Left lung (tissue), 10 donors: Measurements from ENCODE around the gene TPK1. TPM values are rescaled to one million over a fixed set of nuclear protein-coding genes. Genes with fewer than 3 reads are reported as not detected.

Experiments used
- ATAC-seq: fragments of 200-7000 bp; cut with Tn5 transposase; one replicate; pipeline ENCODE4 v1.9.1; 2020; ENCODE audit warnings: moderate library complexity
- DNase-seq, 4 donors: peaks; one replicate each; pipeline ENCODE4 v3.0.0-alpha.2; 2013 to 2020
- H3K27ac ChIP-seq, 2 donors: fragments of 200-600 bp; sonication (generic) in 1 of 2; one replicate each; pipeline versions ENCODE4 v1.5.0 to v1.8.0; 2020 to 2021
- H3K27me3 ChIP-seq, 2 donors: fragments of 200-600 bp; sonication (generic) in 1 of 2; one replicate each; pipeline versions ENCODE4 v1.5.0 to v1.8.0; 2020 to 2021
- H3K36me3 ChIP-seq, 2 donors: fragments of 200-600 bp; sonication (generic) in 1 of 2; one replicate each; pipeline versions ENCODE4 v1.5.0 to v1.8.0; 2020 to 2021
- H3K4me1 ChIP-seq, 2 donors: fragments of 200-600 bp; one replicate each; pipeline ENCODE4 v1.8.0; 2021
- H3K4me3 ChIP-seq, 2 donors: fragments of 200-600 bp; sonication (generic) in 1 of 2; one replicate each; pipeline versions ENCODE4 v1.5.0 to v1.8.0; 2020 to 2021; ENCODE audit warnings: mild to moderate bottlenecking in 1 of 2
- H3K9me3 ChIP-seq, 2 donors: fragments of 200-600 bp; sonication (generic) in 1 of 2; one replicate each; pipeline versions ENCODE4 v1.5.0 to v1.8.0; 2020 to 2021
- intact Hi-C, 2 donors: fragments of 100-400 bp; cut with DNase I; formaldehyde crosslinking; loops; one replicate each; pipeline versions ENCODE4 v1.11.2 to v1.14.2; 2022
- polyA plus RNA-seq, 6 donors: library from polyadenylated mRNA; unstranded; fragments of 120-200 nt; gene quantifications; one replicate each; pipeline ENCODE4 v1.2.1, GENCODE V29; 2013; ENCODE audit not compliant: insufficient read length in 6 of 6
- total RNA-seq, 2 donors: library from RNA; stranded (reverse); fragmentation: NEBNext Ultra II Directional; extraction: Animal tissue kit (Norgen Biotek cat#: 25700); gene quantifications; one replicate each; pipeline ENCODE4 v1.2.1, GENCODE V29; 2021
- TF ChIP-seq, protein P1 (sequence below), 2 donors: fragments of 200-600 bp; sonication (generic) in 1 of 2; IDR thresholded peaks; one replicate each; pipeline versions ENCODE4 v1.5.0 to v1.8.0; 2021; ENCODE audit warnings: antibody characterized with exemption in 2 of 2
- donor health status: DM: no; HTN: yes; CAD: no.
- donor health status: DM: no; HTN: no; CAD: no.

Gene TPK1
- total and polyA plus RNA-seq, 8 donors, result 4.1 to 15.5 (median 4.8) TPM

DNA sequence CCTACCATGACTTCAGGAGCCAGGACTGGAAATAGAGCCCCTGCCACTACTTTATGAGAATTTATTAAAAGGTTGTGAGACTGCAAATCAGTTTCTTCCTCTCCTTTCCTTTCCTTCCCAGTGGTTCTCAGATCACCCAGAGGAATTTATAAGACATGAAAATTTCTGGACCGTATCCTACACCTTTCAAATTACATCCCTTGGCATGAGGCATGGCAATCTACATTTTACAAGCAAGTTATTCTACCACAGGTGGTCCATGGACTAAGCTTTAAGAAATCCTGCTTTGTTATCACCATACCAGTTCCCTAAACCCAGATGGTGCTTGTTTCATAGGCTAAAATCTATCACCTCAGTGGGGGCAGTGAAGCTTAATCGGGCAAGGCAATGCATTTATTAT, 66.5 kb downstream of the TPK1 start:
- Histone ChIP-seq H3K27ac (no peak overlapping the region), H3K4me1 (no peaks in the 10 kb centered on the region), H3K27me3 (no peaks in the 10 kb centered on the region), H3K4me3 (no peak overlapping the region), H3K9me3 (no peaks in the 10 kb centered on the region), H3K36me3 (no peaks in the 10 kb centered on the region)
- ATAC-seq (no peak), DNase-seq (no peak)
- TF ChIP-seq, protein P1, sequence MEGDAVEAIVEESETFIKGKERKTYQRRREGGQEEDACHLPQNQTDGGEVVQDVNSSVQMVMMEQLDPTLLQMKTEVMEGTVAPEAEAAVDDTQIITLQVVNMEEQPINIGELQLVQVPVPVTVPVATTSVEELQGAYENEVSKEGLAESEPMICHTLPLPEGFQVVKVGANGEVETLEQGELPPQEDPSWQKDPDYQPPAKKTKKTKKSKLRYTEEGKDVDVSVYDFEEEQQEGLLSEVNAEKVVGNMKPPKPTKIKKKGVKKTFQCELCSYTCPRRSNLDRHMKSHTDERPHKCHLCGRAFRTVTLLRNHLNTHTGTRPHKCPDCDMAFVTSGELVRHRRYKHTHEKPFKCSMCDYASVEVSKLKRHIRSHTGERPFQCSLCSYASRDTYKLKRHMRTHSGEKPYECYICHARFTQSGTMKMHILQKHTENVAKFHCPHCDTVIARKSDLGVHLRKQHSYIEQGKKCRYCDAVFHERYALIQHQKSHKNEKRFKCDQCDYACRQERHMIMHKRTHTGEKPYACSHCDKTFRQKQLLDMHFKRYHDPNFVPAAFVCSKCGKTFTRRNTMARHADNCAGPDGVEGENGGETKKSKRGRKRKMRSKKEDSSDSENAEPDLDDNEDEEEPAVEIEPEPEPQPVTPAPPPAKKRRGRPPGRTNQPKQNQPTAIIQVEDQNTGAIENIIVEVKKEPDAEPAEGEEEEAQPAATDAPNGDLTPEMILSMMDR (IDR thresholded peaks at IDR 0.05), result no peak
- intact Hi-C loops, result no loop called here

DNA sequence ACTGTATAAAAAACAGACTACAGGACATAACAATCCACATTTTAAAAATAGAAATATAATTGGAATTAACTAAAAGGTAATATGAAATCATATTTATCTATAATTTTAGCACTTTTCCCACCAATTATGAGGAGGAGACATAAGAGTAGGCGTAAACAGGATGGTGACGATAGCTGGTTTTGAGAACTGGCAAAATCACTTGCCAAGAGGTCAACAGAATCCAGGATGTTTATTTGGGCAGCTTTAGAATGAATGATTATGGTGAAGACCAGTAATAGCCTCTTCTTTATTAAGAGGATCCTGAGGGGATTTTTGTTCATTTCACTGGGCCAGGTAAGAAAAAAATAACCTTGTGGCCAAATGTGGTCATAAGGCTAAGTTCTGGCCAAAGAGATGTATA, 67.2 kb downstream of the TPK1 start:
- H3K9me3 ChIP-seq, result no peaks in the 10 kb centered on the region
- intact Hi-C loops, result no loop called here
- no peak overlapping the region for H3K27ac ChIP-seq
- no peaks in the 10 kb centered on the region for H3K4me1 ChIP-seq
- H3K4me3 ChIP-seq, result no peak overlapping the region
- no peak for DNase-seq
- H3K36me3 ChIP-seq, result no peaks in the 10 kb centered on the region
- TF ChIP-seq, protein P1 (IDR thresholded peaks at IDR 0.05), result no peak
- no peak for ATAC-seq
- H3K27me3 ChIP-seq, result no peaks in the 10 kb centered on the region

GRCh38 chr7:144763291-144763690, 72.6 kb downstream of the TPK1 start:
- intact Hi-C loops, result no loop called here
- TF ChIP-seq, protein P1 (IDR thresholded peaks at IDR 0.05), result no peak
- ATAC-seq, result no peak

DNA sequence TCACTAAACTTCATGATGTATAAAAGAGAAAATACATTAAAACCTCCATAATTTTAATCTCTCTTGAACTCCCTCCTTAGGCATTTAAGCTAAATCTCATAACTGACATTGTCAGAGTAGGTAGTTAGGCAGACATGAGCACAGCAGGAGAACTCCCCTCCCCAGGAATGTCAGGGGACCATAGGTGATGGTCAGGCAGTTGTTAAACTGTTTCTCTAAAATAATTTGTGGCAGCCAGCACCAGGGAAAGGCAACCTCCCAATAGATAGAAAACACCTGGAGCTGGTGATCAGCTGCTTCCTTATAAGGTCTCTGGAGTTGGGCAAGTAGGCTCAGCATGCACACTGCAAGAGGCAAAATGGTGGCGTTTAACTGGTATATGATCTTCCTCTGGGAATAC, 73.0 kb downstream of the TPK1 start:
- intact Hi-C loops, result no loop called here
- Histone ChIP-seq H3K27ac (no peak overlapping the region), H3K4me1 (no peaks in the 10 kb centered on the region), H3K36me3 (no peaks in the 10 kb centered on the region), H3K27me3 (no peaks in the 10 kb centered on the region), H3K9me3 (no peaks in the 10 kb centered on the region), H3K4me3 (no peak overlapping the region)
- TF ChIP-seq, protein P1 (IDR thresholded peaks at IDR 0.05), result no peak
- ATAC-seq (no peak), DNase-seq (no peak)

More at GRCh38 chr7:144763291-144763690, 72.6 kb downstream of the TPK1 start:
- DNase-seq, result no peak
- no peak overlapping the region for H3K27ac ChIP-seq
- no peaks in the 10 kb centered on the region for H3K4me1 ChIP-seq
- H3K9me3 ChIP-seq, result no peaks in the 10 kb centered on the region
- no peak overlapping the region for H3K4me3 ChIP-seq
- H3K27me3 ChIP-seq, result no peaks in the 10 kb centered on the region
- no peaks in the 10 kb centered on the region for H3K36me3 ChIP-seq

GRCh38 chr7:144761493-144761892, 74.4 kb downstream of the TPK1 start:
- intact Hi-C loops, result no loop called here
- Histone ChIP-seq H3K36me3 (no peaks in the 10 kb centered on the region), H3K9me3 (no peaks in the 10 kb centered on the region), H3K4me3 (no peak overlapping the region), H3K4me1 (no peaks in the 10 kb centered on the region), H3K27me3 (no peaks in the 10 kb centered on the region), H3K27ac (no peak overlapping the region)
- TF ChIP-seq, protein P1 (IDR thresholded peaks at IDR 0.05), result no peak
- ATAC-seq, result no peak
- DNase-seq, result no peak
